HG02610 (cell line): ENCODE measurements around the gene TAGLN2.
A peak's percentile ranks its signal among the peaks of the same experiment; 100 is the strongest.

ENCODE experiments used
- ATAC-seq: cut with Tn5 transposase; IDR thresholded peaks from one replicate; pipeline ENCODE4 v1.9.1; 2021; ENCODE audit warnings: mild to moderate bottlenecking, moderate library complexity; ENCODE audit not compliant: unreplicated experiment

Gene TAGLN2

GRCh38 chr1:159879977-159880376 lies 45.3 kb downstream of the TAGLN2 start:
- no peak for ATAC-seq

GRCh38 chr1:159879136-159879535 lies 46.2 kb downstream of the TAGLN2 start:
- ATAC-seq = no peak

GRCh38 chr1:159877695-159878444 lies 47.4 kb downstream of the TAGLN2 start:
- no peak for ATAC-seq

GRCh38 chr1:159873530-159874143 lies 51.7 kb downstream of the TAGLN2 start:
- ATAC-seq = no peak

- no peak for ATAC-seq
These were observed 52.4 kb downstream of the TAGLN2 start for GRCh38 chr1:159872891-159873290.

- ATAC-seq = no peak
These were observed 54.6 kb downstream of the TAGLN2 start for GRCh38 chr1:159870704-159871103.

GRCh38 chr1:159869607-159870006 lies 55.7 kb downstream of the TAGLN2 start:
- no peak for ATAC-seq

GRCh38 chr1:159869173-159869572 lies 56.1 kb downstream of the TAGLN2 start:
- ATAC-seq = peak; percentile 81

GRCh38 chr1:159868766-159869165 lies 56.5 kb downstream of the TAGLN2 start:
- peak; percentile 21 for ATAC-seq
